DOHH2 (cell line): Measurements from ENCODE around the gene CLDN18.

Experiments used
- H3F3A ChIP-seq: fragments of 200-600 bp; sonication (generic), shearing (Covaris generic); 2 replicates; pipeline ENCODE4 v1.6.0; 2016; ENCODE audit warnings: antibody characterized with exemption, mild to moderate bottlenecking; ENCODE audit not compliant: control insufficient read depth, insufficient read depth
- H3K27ac ChIP-seq: fragments of 200-600 bp; sonication (generic); 2 replicates; pipeline ENCODE4 v1.5.1; 2014; ENCODE audit warnings: low read depth, mild to moderate bottlenecking, low read length, moderate library complexity
- H3K27me3 ChIP-seq: fragments of 200-600 bp; sonication (generic); 2 replicates; pipeline ENCODE4 v1.6.1; 2014; ENCODE audit warnings: mild to moderate bottlenecking, low read length, mixed read lengths; ENCODE audit not compliant: control insufficient read depth
- H3K36me3 ChIP-seq: fragments of 200-600 bp; sonication (generic); 2 replicates; pipeline ENCODE4 v1.6.1; 2014; ENCODE audit warnings: mild to moderate bottlenecking, low read length, moderate library complexity, mixed read lengths; ENCODE audit not compliant: control insufficient read depth
- H3K4me1 ChIP-seq: fragments of 200-600 bp; sonication (generic); 2 replicates; pipeline ENCODE4 v1.6.1; 2014; ENCODE audit warnings: mild to moderate bottlenecking, low read length, mixed read lengths; ENCODE audit not compliant: control insufficient read depth
- H3K4me2 ChIP-seq: fragments of 200-600 bp; sonication (generic); 2 replicates; pipeline ENCODE4 v1.6.0; 2014; ENCODE audit warnings: mild to moderate bottlenecking, low read length, moderate library complexity
- H3K4me3 ChIP-seq: fragments of 200-600 bp; sonication (generic); 2 replicates; pipeline ENCODE4 v1.5.1; 2014; ENCODE audit warnings: mild to moderate bottlenecking, low read length, mixed read lengths
- H3K79me2 ChIP-seq: fragments of 200-600 bp; sonication (generic); 2 replicates; pipeline ENCODE4 v1.6.1; 2014; ENCODE audit warnings: mild to moderate bottlenecking, low read length, mixed read lengths; ENCODE audit not compliant: control insufficient read depth
- H3K9me2 ChIP-seq: fragments of 200-600 bp; sonication (generic); replicated peaks from 2 replicates; pipeline ENCODE4 v1.6.1; 2014; ENCODE audit warnings: mild to moderate bottlenecking, low read length, mixed read lengths; ENCODE audit not compliant: control insufficient read depth
- H3K9me3 ChIP-seq: fragments of 200-600 bp; sonication (generic); 2 replicates; pipeline ENCODE4 v1.6.1; 2014; ENCODE audit warnings: antibody characterized with exemption, low read length, mixed read lengths; ENCODE audit not compliant: control insufficient read depth, insufficient read depth
- H4K20me1 ChIP-seq: fragments of 200-600 bp; sonication (generic); 2 replicates; pipeline ENCODE4 v1.6.0; 2014; ENCODE audit warnings: low read depth, mild to moderate bottlenecking, antibody characterized with exemption, low read length, moderate library complexity; ENCODE audit not compliant: control insufficient read depth, insufficient read depth
- EZH2phosphoT487 ChIP-seq: fragments of 200-600 bp; sonication (generic); IDR thresholded peaks from 2 replicates; pipeline ENCODE4 v1.6.1; 2017; ENCODE audit warnings: borderline replicate concordance, mild to moderate bottlenecking, antibody characterized with exemption, low read length, moderate library complexity, mixed read lengths
- TF ChIP-seq, protein P1 (sequence below): fragments of 200-600 bp; sonication (generic); IDR thresholded peaks from one replicate; pipeline ENCODE4 v1.5.1; 2014; ENCODE audit warnings: antibody characterized with exemption, mild to moderate bottlenecking, low read depth, low read length; ENCODE audit not compliant: poor library complexity, severe bottlenecking

Gene CLDN18

DNA sequence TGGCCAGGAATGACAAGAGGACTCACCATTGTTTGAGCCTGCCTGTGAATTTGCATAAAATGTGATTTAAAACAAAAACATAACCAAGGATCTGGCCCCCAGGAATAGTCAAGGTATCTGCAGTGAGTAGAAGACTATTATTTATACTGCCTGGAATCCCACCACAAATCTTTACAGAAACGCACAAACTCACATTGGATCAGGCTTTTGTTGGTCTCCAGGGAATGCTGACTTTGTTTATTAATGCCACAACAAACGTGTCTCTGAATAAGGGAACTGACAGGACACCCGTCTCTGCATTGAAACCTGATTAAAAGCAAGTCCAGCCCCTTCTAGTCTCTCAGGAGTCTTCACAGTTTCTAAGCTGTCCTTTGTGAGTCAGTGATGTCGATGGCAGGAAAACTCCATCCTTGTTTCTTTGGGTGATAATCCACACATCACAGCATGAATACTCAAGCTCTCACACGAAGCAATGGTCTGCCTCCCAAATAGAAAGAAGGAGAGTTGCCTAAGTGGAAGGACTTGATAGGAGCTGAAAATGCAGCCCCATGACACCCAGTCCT is 37.7 kb downstream of the CLDN18 start:
- Histone ChIP-seq H3K9me2 (no peaks in the 10 kb centered on the region), H3K4me3 (no peak overlapping the region), H3K36me3 (no peaks in the 10 kb centered on the region), H3K4me2 (no peak overlapping the region), H4K20me1 (no peaks in the 10 kb centered on the region), H3K27me3 (no peaks in the 10 kb centered on the region), H3K9me3 (no peaks in the 10 kb centered on the region), H3K27ac (no peak overlapping the region), H3K4me1 (no peaks in the 10 kb centered on the region), H3K79me2 (no peaks in the 10 kb centered on the region), H3F3A (no peaks in the 10 kb centered on the region)
- no peak for TF ChIP-seq EZH2phosphoT487
- TF ChIP-seq, protein P1, sequence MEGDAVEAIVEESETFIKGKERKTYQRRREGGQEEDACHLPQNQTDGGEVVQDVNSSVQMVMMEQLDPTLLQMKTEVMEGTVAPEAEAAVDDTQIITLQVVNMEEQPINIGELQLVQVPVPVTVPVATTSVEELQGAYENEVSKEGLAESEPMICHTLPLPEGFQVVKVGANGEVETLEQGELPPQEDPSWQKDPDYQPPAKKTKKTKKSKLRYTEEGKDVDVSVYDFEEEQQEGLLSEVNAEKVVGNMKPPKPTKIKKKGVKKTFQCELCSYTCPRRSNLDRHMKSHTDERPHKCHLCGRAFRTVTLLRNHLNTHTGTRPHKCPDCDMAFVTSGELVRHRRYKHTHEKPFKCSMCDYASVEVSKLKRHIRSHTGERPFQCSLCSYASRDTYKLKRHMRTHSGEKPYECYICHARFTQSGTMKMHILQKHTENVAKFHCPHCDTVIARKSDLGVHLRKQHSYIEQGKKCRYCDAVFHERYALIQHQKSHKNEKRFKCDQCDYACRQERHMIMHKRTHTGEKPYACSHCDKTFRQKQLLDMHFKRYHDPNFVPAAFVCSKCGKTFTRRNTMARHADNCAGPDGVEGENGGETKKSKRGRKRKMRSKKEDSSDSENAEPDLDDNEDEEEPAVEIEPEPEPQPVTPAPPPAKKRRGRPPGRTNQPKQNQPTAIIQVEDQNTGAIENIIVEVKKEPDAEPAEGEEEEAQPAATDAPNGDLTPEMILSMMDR: no peak

DNA sequence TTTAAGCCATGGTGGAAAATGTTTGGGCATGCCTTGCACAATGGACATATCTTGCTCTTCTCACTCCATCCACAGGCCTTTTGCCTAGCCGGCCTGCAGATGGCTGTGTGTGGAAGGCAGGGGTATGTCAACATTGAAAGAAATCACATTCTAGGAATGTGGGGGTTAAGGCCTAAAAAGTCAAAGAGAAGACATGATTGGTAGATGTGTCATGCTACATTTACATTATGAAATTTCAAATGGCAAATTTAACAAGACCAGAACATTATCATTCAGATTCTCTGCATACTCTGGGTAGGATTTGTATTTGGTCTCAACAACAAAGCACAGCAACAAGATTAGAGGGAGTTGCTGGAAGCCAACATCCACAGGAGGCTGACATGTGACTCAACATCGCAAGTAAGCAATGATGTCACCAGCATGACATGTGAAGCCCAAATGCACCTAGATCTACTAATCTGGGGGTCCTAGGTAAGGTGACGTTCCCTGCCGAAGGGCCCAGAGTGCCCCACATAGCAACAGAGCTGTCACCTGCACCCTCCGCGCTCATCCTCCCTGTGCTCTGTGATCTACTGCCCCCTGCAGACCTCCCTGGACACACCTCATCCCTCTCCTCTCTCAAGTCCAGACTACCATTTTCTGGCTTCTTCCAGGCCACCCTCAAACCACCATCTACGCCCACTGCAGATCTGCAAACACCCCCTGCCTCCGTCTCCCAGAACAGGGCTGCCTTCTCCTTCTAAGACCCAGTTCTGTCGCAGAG is 39.4 kb downstream of the CLDN18 start:
- H3K4me3 ChIP-seq: no peak overlapping the region
- TF ChIP-seq EZH2phosphoT487: no peak
- TF ChIP-seq, protein P1: peak; percentile 20
- H3K36me3 ChIP-seq: no peaks in the 10 kb centered on the region
- no peak overlapping the region for H3K27ac ChIP-seq
- H3K4me2 ChIP-seq: no peak overlapping the region
- H3K79me2 ChIP-seq: no peaks in the 10 kb centered on the region
- H3F3A ChIP-seq: no peaks in the 10 kb centered on the region
- H3K27me3 ChIP-seq: no peaks in the 10 kb centered on the region
- H4K20me1 ChIP-seq: no peaks in the 10 kb centered on the region
- no peaks in the 10 kb centered on the region for H3K9me2 ChIP-seq
- H3K4me1 ChIP-seq: no peaks in the 10 kb centered on the region
- H3K9me3 ChIP-seq: no peaks in the 10 kb centered on the region

DNA sequence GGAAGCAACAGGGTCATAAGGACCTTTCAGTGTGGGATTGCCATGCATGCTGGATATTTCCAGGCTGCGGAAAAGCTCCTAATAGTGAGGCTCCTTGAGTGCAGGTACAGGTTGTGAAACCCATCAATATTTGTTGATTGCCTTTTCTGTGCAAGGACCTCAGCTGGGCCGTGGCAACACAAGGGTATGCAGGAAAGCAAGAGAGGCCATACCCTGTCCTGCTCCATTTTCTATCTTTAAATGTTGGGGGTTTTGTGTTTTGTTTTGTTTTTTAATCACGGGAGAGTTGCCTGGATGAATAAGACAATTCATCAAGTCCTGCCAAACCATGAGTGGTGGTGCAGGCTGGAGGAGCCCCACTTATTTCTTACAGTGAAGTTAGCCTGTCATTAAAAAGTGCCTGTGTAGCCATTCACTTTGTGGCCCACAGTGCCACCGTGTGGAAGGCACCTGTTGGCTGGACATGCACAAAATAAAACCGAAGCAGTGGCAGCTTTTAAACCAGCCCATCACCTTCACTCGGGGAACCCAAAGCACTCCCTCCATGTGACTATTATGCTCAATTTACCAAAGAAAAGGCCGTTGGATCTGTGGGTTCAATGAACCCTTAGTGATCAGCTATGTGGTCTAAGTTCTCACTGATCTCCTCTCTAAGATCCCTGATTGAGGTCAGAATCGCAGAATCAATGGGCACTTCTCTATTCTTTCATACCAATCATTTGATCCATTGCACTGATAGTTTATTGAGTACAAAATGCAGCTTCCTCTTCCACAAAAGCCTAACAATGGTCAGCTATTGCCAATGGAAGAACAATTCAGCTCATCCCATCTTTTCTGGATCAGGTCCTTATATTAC is 42.2 kb downstream of the CLDN18 start:
- Histone ChIP-seq H3K4me1 (no peaks in the 10 kb centered on the region), H3K9me2 (no peaks in the 10 kb centered on the region), H3F3A (no peaks in the 10 kb centered on the region), H3K4me3 (no peak overlapping the region), H3K27me3 (no peaks in the 10 kb centered on the region), H3K4me2 (no peak overlapping the region), H4K20me1 (no peaks in the 10 kb centered on the region), H3K9me3 (no peaks in the 10 kb centered on the region), H3K36me3 (no peaks in the 10 kb centered on the region), H3K79me2 (no peaks in the 10 kb centered on the region), H3K27ac (no peak overlapping the region)
- no peak for TF ChIP-seq EZH2phosphoT487
- TF ChIP-seq, protein P1: peak; percentile 68
